Uterus (tissue), 2 donors: ENCODE results near the gene ARHGAP10.

Experiments used
- POLR2A ChIP-seq, 2 donors: fragments of 450-650 bp; IDR thresholded peaks; one replicate each; pipeline ENCODE4 v1.6.1; 2016; ENCODE audit warnings: antibody characterized with exemption in 2 of 2, mild to moderate bottlenecking in 1 of 2, moderate library complexity in 1 of 2
- TF ChIP-seq, protein P1 (sequence below), 4 experiments: fragments of 200-600 bp in 2 of 4; fragments of 450-650 bp in 2 of 4; sonication (generic) in 2 of 4; IDR thresholded peaks; one replicate each; pipeline ENCODE4 v1.5.1; 2016 to 2019; ENCODE audit warnings: antibody characterized with exemption in 4 of 4, mild to moderate bottlenecking in 2 of 4, moderate library complexity in 1 of 4

DNA sequence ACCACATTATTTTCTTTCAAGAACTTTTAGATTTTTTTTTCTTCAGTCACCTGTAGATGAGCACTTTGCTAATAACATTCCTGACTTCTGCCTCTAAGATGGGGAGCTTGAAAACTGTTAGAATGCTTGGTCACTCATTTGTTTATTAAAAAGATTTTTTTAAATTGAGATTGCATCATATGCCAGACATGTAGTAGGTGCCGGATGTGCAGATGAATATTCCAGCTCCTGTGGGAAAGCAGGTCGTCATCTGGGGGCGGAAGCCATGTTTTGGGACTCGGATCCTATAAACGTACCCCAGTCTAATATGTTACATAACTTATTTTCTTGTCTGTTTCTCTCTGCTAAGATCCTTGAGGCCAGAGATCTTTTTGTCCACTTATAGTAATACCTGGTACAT lies 236.8 kb downstream of the ARHGAP10 start:
- TF ChIP-seq, protein P1, sequence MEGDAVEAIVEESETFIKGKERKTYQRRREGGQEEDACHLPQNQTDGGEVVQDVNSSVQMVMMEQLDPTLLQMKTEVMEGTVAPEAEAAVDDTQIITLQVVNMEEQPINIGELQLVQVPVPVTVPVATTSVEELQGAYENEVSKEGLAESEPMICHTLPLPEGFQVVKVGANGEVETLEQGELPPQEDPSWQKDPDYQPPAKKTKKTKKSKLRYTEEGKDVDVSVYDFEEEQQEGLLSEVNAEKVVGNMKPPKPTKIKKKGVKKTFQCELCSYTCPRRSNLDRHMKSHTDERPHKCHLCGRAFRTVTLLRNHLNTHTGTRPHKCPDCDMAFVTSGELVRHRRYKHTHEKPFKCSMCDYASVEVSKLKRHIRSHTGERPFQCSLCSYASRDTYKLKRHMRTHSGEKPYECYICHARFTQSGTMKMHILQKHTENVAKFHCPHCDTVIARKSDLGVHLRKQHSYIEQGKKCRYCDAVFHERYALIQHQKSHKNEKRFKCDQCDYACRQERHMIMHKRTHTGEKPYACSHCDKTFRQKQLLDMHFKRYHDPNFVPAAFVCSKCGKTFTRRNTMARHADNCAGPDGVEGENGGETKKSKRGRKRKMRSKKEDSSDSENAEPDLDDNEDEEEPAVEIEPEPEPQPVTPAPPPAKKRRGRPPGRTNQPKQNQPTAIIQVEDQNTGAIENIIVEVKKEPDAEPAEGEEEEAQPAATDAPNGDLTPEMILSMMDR (IDR thresholded peaks at IDR 0.05): no peak
- no peak for TF ChIP-seq POLR2A (IDR thresholded peaks at IDR 0.05)
